Measurements from ENCODE around the gene MAGI1. TPM values are rescaled to one million over a fixed set of nuclear protein-coding genes. Genes with fewer than 3 reads are reported as not detected.

MAGI1 gene
- total RNA-seq, 1 experiment from 2014 or later = 38.6 TPM

- TF ChIP-seq REST (IDR thresholded peaks at IDR 0.05; ENCODE audit: low read depth) (no peak), TCF7L2 (IDR thresholded peaks at IDR 0.05; ENCODE audit: borderline replicate concordance, extremely low read depth, insufficient read depth, insufficient read length) (no peak), MAX (IDR thresholded peaks at IDR 0.05) (no peak)
Observed at GRCh38 chr3:66001626-66002025, 37.1 kb downstream of the MAGI1 start (continued).

GRCh38 chr3:66000506-66000905 is 38.2 kb downstream of the MAGI1 start:
- RAD21 ChIA-PET (ENCODE audit: low non-redundant PET in 1 of 2, low total read pairs in 2 of 2, uncharacterized antibody in 2 of 2, unreplicated experiment in 2 of 2) = no interaction called here
- H3K9me3 ChIP-seq (ENCODE audit: control insufficient read depth in 1 of 2, insufficient read depth in 1 of 2, low read depth in 1 of 2, low read length in 2 of 2) = no peaks in the 10 kb centered on the region
- no peak for TF ChIP-seq EZH2phosphoT487 (IDR thresholded peaks at IDR 0.05; ENCODE audit: borderline replicate concordance)
- TF ChIP-seq CEBPB (IDR thresholded peaks at IDR 0.05; ENCODE audit: low read depth) = no peak
- TF ChIP-seq YY1 (IDR thresholded peaks at IDR 0.05; ENCODE audit: extremely low read depth, insufficient replicate concordance, low read depth, low read length) = no peak
- no peak for TF ChIP-seq REST (IDR thresholded peaks at IDR 0.05; ENCODE audit: low read depth)
- no peak for TF ChIP-seq MAX (IDR thresholded peaks at IDR 0.05)
- no peak for TF ChIP-seq SIN3A (IDR thresholded peaks at IDR 0.05; ENCODE audit: low read depth)
- no peak for TF ChIP-seq FOSL1 (IDR thresholded peaks at IDR 0.05; ENCODE audit: low read depth)
- TF ChIP-seq SP1 (IDR thresholded peaks at IDR 0.05; ENCODE audit: low read depth) = no peak
- TF ChIP-seq EZH2 (IDR thresholded peaks at IDR 0.05) = no peak
- no peak for TF ChIP-seq ZFX (IDR thresholded peaks at IDR 0.05)
- no peak for TF ChIP-seq EGR1 (IDR thresholded peaks at IDR 0.05; ENCODE audit: low read depth)
- TF ChIP-seq CBX3 (IDR thresholded peaks at IDR 0.05; ENCODE audit: low read depth) = no peak
- no peak for TF ChIP-seq JUND (IDR thresholded peaks at IDR 0.05)
- no peak for TF ChIP-seq SRF (IDR thresholded peaks at IDR 0.05; ENCODE audit: low read depth)
- no peak for TF ChIP-seq POLR2AphosphoS5 (IDR thresholded peaks at IDR 0.05; ENCODE audit: low read depth, low read length)
- no peak for TF ChIP-seq ELF1 (IDR thresholded peaks at IDR 0.05; ENCODE audit: borderline replicate concordance, low read depth)
- TF ChIP-seq POLR2A (IDR thresholded peaks at IDR 0.05; ENCODE audit: borderline replicate concordance, extremely low read depth, insufficient read depth, insufficient read length) = no peak
- no peak for TF ChIP-seq ZNF274 (IDR thresholded peaks at IDR 0.05; ENCODE audit: low read depth, low read length)
- no peak for TF ChIP-seq RAD21 (IDR thresholded peaks at IDR 0.05; ENCODE audit: low read depth)
- TF ChIP-seq ATF3 (IDR thresholded peaks at IDR 0.05) = no peak
- no peaks in the 10 kb centered on the region for H3K36me3 ChIP-seq (ENCODE audit: control insufficient read depth in 1 of 2, insufficient read depth in 2 of 2, low read length in 2 of 2)
- no peaks in the 10 kb centered on the region for H3K27me3 ChIP-seq (ENCODE audit: insufficient read depth, low read length)
- H3K79me2 ChIP-seq (ENCODE audit: insufficient read depth, low read length) = peaks cover 12% of the 10 kb centered on the region
- H3K9me2 ChIP-seq (ENCODE audit: insufficient read depth) = no peaks in the 10 kb centered on the region
- H3K4me2 ChIP-seq (ENCODE audit: low read length) = no peak overlapping the region
- POLR2A ChIA-PET = no interaction called here
- CTCF ChIA-PET = no interaction called here
- H3K4me1 ChIP-seq (ENCODE audit: control insufficient read depth in 1 of 2, insufficient read depth in 2 of 2, low read length in 2 of 2) = peaks cover 25 to 45% of the 10 kb centered on the region in 2 experiments
- H3K27ac ChIP-seq (ENCODE audit: low read depth, low read length) = no peak overlapping the region
- no peaks in the 10 kb centered on the region for H4K20me1 ChIP-seq (ENCODE audit: insufficient read depth)
- no peak overlapping the region for H3K4me3 ChIP-seq (replicated peaks in 1 of 2; ENCODE audit: low read depth in 1 of 2, low read length in 2 of 2)
- DNase-seq (ENCODE audit: low read depth, low spot score) (no peak), ATAC-seq (no peak)
- no peak overlapping the region for H2AFZ ChIP-seq (ENCODE audit: low read depth, low read length, poor library complexity, severe bottlenecking)
- intact Hi-C loops (cut with micrococcal nuclease) = no loop called here
- BruUV-seq (replicated peaks) = no TSS peak
- no peak overlapping the region for H3K9ac ChIP-seq (ENCODE audit: low read length)
